Measurements from ENCODE around the gene TBC1D3B.
"Not testable (repeated sequence)": the region's sequence is repeated elsewhere in the genome, so short reads cannot be mapped to it uniquely, and the experiment has no call there.

GRCh38 chr17:36168836-36169235, 7.6 kb downstream of the TBC1D3B start:
- not testable (repeated sequence) for TF ChIP-seq ZFX (IDR thresholded peaks at IDR 0.05); CTCF (conservative IDR thresholded peaks at IDR 0.05)

All from C4-2B (cell line).